Measurements from ENCODE around the gene RESP18. TPM values are rescaled to one million over a fixed set of nuclear protein-coding genes. Genes with fewer than 3 reads are reported as not detected.
"Not testable (repeated sequence)": the region's sequence is repeated elsewhere in the genome, so short reads cannot be mapped to it uniquely, and the experiment has no call there.

RESP18 gene
- total and polyA plus RNA-seq, 7 experiments from 2014 or later, result not detected

- H3K4me3 Mint-ChIP-seq; H3K27me3 ChIP-seq (ENCODE audit: control insufficient read depth in 2 of 2, insufficient read depth in 2 of 2, low read length in 2 of 2); H3K9me3 ChIP-seq (ENCODE audit: control insufficient read depth in 2 of 3, low read length in 3 of 3); H3K4me3 ChIP-seq (ENCODE audit: low read length); intact Hi-C loops (cut with micrococcal nuclease); H3K9me3 Mint-ChIP-seq; H3K27ac ChIP-seq (ENCODE audit: low read depth, low read length); ATAC-seq; DNase-seq; H3K27me3 Mint-ChIP-seq; H3K4me1 ChIP-seq (ENCODE audit: control insufficient read depth in 2 of 2, insufficient read depth in 2 of 2, low read length in 2 of 2): not testable (repeated sequence)
- H3K36me3 Mint-ChIP-seq, result peaks cover 0 to 19% (median 8%) of the 10 kb centered on the region in 5 donors
- ChIA-PET POLR2A (interaction anchor here (1.0 kb wide), 1 partner anchor 8 kb away, joined by 3 read pairs; no protein-coding TSS in a partner anchor), CTCF (interaction anchor here (0.6 to 2.0 kb wide), 5 partner anchors 8 to 50 kb away, joined by 3 to 12 read pairs (median 3); partner anchors contain the start of gene DNAJB2)
- H3K36me3 ChIP-seq (ENCODE audit: control insufficient read depth in 2 of 3, insufficient read depth in 3 of 3, low read length in 3 of 3), result peaks cover 0 to 46% (median 13%) of the 10 kb centered on the region in 3 experiments
- peak overlapping the region in 4 of 9 donors; percentile 12 to 82 (median 43) for H3K27ac Mint-ChIP-seq
- H3K4me1 Mint-ChIP-seq, result peaks cover 5 to 18% (median 9%) of the 10 kb centered on the region in 7 donors
Observed at GRCh38 chr2:219287116-219287440, 45.5 kb downstream of the RESP18 start.

DNA sequence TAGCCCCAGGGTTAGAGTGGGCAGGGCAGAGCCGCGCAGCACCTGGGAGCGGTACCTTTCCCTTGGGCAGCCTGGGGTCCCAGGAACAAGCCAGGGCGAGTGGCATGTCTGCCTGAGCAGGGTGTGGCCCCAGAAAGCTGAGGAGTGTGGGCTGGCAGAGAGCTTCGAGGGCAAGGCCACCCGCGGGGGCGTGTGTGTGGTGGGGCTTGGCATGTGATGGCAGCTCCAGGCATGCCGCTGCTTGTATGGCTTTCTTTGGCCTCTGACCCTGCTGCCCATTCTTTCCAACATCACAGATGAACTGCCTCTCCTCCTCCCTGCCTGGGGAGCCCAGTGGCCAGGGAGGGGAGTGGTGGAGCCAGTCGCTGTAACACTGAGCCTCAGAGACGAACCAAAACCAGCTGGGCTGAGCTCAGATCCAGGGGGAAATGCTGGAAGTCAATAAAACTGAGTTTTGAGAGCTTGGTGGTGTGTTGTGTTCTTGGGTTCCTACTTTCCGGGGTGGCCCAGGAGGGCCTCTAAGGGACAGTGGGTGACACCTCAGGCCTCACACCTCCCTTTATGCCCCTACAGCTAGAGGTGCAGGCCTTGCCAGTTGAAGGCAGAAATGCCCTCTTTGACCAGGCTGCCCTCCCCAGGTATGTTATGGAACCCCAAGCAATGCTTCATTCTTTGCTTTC is 46.0 kb downstream of the RESP18 start:
- Mint-ChIP-seq H3K9me3 (no peaks in the 10 kb centered on the region), H3K4me1 (peaks cover 5 to 19% (median 10%) of the 10 kb centered on the region in 7 donors), H3K27ac (peak overlapping the region in 6 of 9 donors; percentile 7 to 82 (median 26)), H3K36me3 (peaks cover 0 to 22% (median 8%) of the 10 kb centered on the region in 5 donors), H3K27me3 (no peaks in the 10 kb centered on the region), H3K4me3 (no peak overlapping the region)
- CTCF ChIA-PET, result interaction anchor here (0.6 to 2.0 kb wide), 6 partner anchors 7 to 49 kb away, joined by 3 to 12 read pairs (median 4); partner anchors contain the start of gene DNAJB2
- H3K4me1 ChIP-seq (ENCODE audit: control insufficient read depth in 2 of 2, insufficient read depth in 2 of 2, low read length in 2 of 2), result no peaks in the 10 kb centered on the region
- H3K27me3 ChIP-seq (ENCODE audit: control insufficient read depth in 2 of 2, insufficient read depth in 2 of 2, low read length in 2 of 2), result no peaks in the 10 kb centered on the region
- DNase-seq (no peak), ATAC-seq (no peak)
- POLR2A ChIA-PET, result interaction anchor here (0.9 to 1.1 kb wide), 3 partner anchors 8 to 33 kb away, joined by 3 read pairs; partner anchors contain the start of genes TUBA4A and TUBA4B
- no peak overlapping the region for H3K27ac ChIP-seq (ENCODE audit: low read depth, low read length)
- H3K36me3 ChIP-seq (ENCODE audit: control insufficient read depth in 2 of 3, insufficient read depth in 3 of 3, low read length in 3 of 3), result peaks cover 0 to 51% (median 17%) of the 10 kb centered on the region in 3 experiments
- intact Hi-C loops (cut with micrococcal nuclease), result no loop called here
- H3K4me3 ChIP-seq (ENCODE audit: low read length), result no peak overlapping the region
- no peaks in the 10 kb centered on the region for H3K9me3 ChIP-seq (ENCODE audit: control insufficient read depth in 2 of 3, low read length in 3 of 3)

- Mint-ChIP-seq H3K27ac (peak overlapping the region in 4 of 9 donors; percentile 17 to 54 (median 27)), H3K36me3 (peaks cover 0 to 28% (median 8%) of the 10 kb centered on the region in 5 donors), H3K9me3 (no peaks in the 10 kb centered on the region), H3K27me3 (no peaks in the 10 kb centered on the region), H3K4me1 (peaks cover 6 to 25% (median 16%) of the 10 kb centered on the region in 7 donors), H3K4me3 (no peak overlapping the region)
- no peak overlapping the region for H3K4me3 ChIP-seq (ENCODE audit: low read length)
- H3K4me1 ChIP-seq (ENCODE audit: control insufficient read depth in 2 of 2, insufficient read depth in 2 of 2, low read length in 2 of 2), result peaks cover 0 to 4% of the 10 kb centered on the region in 2 donors
- intact Hi-C loops (cut with micrococcal nuclease), result no loop called here
- no peak overlapping the region for H3K27ac ChIP-seq (ENCODE audit: low read depth, low read length)
- POLR2A ChIA-PET, result interaction anchor here (0.9 to 1.1 kb wide), 2 partner anchors 32 to 33 kb away, joined by 3 read pairs; partner anchors contain the start of genes TUBA4A and TUBA4B
- DNase-seq, result no peak
- H3K27me3 ChIP-seq (ENCODE audit: control insufficient read depth in 2 of 2, insufficient read depth in 2 of 2, low read length in 2 of 2), result no peaks in the 10 kb centered on the region
- H3K9me3 ChIP-seq (ENCODE audit: control insufficient read depth in 2 of 3, low read length in 3 of 3), result no peaks in the 10 kb centered on the region
- no peak for ATAC-seq
- H3K36me3 ChIP-seq (ENCODE audit: control insufficient read depth in 2 of 3, insufficient read depth in 3 of 3, low read length in 3 of 3), result peaks cover 6 to 57% (median 22%) of the 10 kb centered on the region in 3 experiments
- CTCF ChIA-PET, result interaction anchor here (0.6 to 2.0 kb wide), 3 partner anchors 9 to 34 kb away, joined by 3 to 12 read pairs (median 4); no protein-coding TSS in a partner anchor
Observed at GRCh38 chr2:219285894-219286425, 46.6 kb downstream of the RESP18 start.

GRCh38 chr2:219285373-219285735 is 47.2 kb downstream of the RESP18 start:
- Histone ChIP-seq H3K36me3 (ENCODE audit: control insufficient read depth in 2 of 3, insufficient read depth in 3 of 3, low read length in 3 of 3) (peaks cover 11 to 63% (median 28%) of the 10 kb centered on the region in 3 experiments), H3K4me1 (ENCODE audit: control insufficient read depth in 2 of 2, insufficient read depth in 2 of 2, low read length in 2 of 2) (peaks cover 5 to 10% of the 10 kb centered on the region in 2 donors), H3K27ac (ENCODE audit: low read depth, low read length) (peak overlapping the region; percentile 46), H3K9me3 (ENCODE audit: control insufficient read depth in 2 of 3, low read length in 3 of 3) (no peaks in the 10 kb centered on the region), H3K27me3 (ENCODE audit: control insufficient read depth in 2 of 2, insufficient read depth in 2 of 2, low read length in 2 of 2) (no peaks in the 10 kb centered on the region), H3K4me3 (ENCODE audit: low read length) (no peak overlapping the region)
- CTCF ChIA-PET, result interaction anchor here (2.0 to 12.9 kb wide), 2 partner anchors 10 to 11 kb away, joined by 12 to 194 read pairs; no protein-coding TSS in a partner anchor
- Mint-ChIP-seq H3K36me3 (peaks cover 0 to 30% (median 9%) of the 10 kb centered on the region in 5 donors), H3K4me1 (peaks cover 8 to 30% (median 22%) of the 10 kb centered on the region in 7 donors), H3K27me3 (no peaks in the 10 kb centered on the region), H3K4me3 (no peak overlapping the region), H3K27ac (peak overlapping the region in 5 of 9 donors; percentile 17 to 76 (median 26)), H3K9me3 (no peaks in the 10 kb centered on the region)
- ATAC-seq (no peak), DNase-seq (no peak)
- POLR2A ChIA-PET, result interaction anchor here (1.1 kb wide), 2 partner anchors 32 to 109 kb away, joined by 3 to 4 read pairs; partner anchors contain the start of genes CNPPD1 and TUBA4B
- intact Hi-C loops (cut with micrococcal nuclease), result no loop called here

- intact Hi-C loops (cut with micrococcal nuclease), result no loop called here
- POLR2A ChIA-PET, result interaction anchor here (1.1 to 1.9 kb wide), 2 partner anchors 46 to 108 kb away, joined by 4 to 6 read pairs; partner anchors contain the start of gene CNPPD1
- peak overlapping the region in 3 of 9 donors; percentile 14 to 46 (median 16) for H3K27ac Mint-ChIP-seq
Observed at GRCh38 chr2:219284501-219285372, 47.8 kb downstream of the RESP18 start.

More at GRCh38 chr2:219284501-219285372, 47.8 kb downstream of the RESP18 start:
- ATAC-seq (no peak), DNase-seq (no peak)
- H3K27me3 Mint-ChIP-seq, result no peaks in the 10 kb centered on the region
- Histone ChIP-seq H3K36me3 (ENCODE audit: control insufficient read depth in 2 of 3, insufficient read depth in 3 of 3, low read length in 3 of 3) (peaks cover 11 to 64% (median 28%) of the 10 kb centered on the region in 3 experiments), H3K27me3 (ENCODE audit: control insufficient read depth in 2 of 2, insufficient read depth in 2 of 2, low read length in 2 of 2) (no peaks in the 10 kb centered on the region), H3K27ac (ENCODE audit: low read depth, low read length) (peak overlapping the region; percentile 46), H3K9me3 (ENCODE audit: control insufficient read depth in 2 of 3, low read length in 3 of 3) (no peaks in the 10 kb centered on the region), H3K4me3 (ENCODE audit: low read length) (no peak overlapping the region), H3K4me1 (ENCODE audit: control insufficient read depth in 2 of 2, insufficient read depth in 2 of 2, low read length in 2 of 2) (peaks cover 10 to 16% of the 10 kb centered on the region in 2 donors)
- peaks cover 0 to 30% (median 10%) of the 10 kb centered on the region in 5 donors for H3K36me3 Mint-ChIP-seq
- peaks cover 14 to 36% (median 29%) of the 10 kb centered on the region in 7 donors for H3K4me1 Mint-ChIP-seq
- no peaks in the 10 kb centered on the region for H3K9me3 Mint-ChIP-seq
- CTCF ChIA-PET, result interaction anchor here (12.9 kb wide), 1 partner anchor 11 kb away, joined by 194 read pairs; no protein-coding TSS in a partner anchor
- H3K4me3 Mint-ChIP-seq, result no peak overlapping the region
